ENCODE data around the gene CCR5. TPM values are rescaled to one million over a fixed set of nuclear protein-coding genes. Genes with fewer than 3 reads are reported as not detected.

The CCR5 gene
- total RNA-seq, 2 donors from 2014 or later = 0.57 to 1.9 TPM

DNA sequence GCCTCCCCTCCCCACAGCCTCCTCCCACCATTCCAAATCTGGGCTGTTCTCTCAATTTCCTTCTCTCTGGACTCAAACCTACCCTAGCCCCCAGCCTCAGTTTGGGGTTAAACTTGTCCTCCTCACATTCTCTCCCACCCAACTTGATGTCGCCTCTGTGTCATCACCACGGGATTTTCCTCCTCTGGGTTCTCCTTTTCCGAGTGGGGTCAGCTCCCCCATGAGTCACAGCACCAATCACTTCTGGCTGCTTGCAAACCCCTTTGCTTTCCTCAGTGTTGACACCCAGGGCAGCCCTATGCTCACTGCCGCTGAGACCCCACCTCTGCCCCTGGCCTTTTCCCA is 35.7 kb downstream of the CCR5 start:
- H3K4me1 ChIP-seq = peaks cover 3% of the 10 kb centered on the region
- no peak overlapping the region for H3K4me3 ChIP-seq

DNA sequence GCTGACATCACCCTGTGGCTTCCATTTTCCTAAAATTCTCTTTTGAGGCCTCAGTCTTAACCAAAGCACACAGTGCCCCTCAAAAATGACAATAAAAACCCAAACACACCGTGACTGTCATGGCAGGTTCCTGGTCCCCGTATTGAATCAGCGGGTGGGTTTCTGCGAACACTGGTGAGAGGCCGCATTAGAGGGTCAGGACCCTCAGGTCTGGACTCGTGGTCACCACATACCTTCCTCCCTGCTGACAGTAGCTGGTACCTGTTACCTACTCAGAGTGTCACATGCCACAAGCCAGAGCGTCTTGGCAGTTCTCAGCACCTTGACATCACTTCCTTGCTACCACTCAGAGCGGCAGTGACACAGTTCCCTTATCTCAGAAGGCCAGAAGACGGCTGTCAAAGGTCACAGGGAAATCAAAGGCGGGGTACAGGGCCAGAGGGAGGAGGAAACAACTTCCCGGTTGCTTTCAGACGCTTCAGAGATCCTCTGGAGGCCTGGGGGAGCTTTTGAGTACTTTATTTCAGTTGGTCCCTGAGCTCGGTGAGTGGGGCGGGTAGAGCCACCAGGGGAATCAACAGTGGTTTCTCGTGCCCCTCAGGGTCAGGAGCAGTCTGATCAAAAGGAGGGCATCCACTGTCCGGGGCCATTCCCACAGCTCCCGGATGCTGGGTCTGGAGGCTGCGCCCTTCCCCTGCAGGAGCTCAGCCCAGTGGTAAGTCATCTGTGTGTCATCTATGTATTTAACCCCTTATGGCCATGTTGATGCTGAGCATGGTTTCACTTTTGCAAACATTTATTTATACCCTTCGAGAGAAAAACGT is 36.3 kb downstream of the CCR5 start, which contains the start of the genes CCR5AS and CCRL2:
TSS of gene CCR5AS (minus strand) at position 279 of the 824 bp plus-strand sequence.
TSS of gene CCRL2 (plus strand) at position 472 of the 824 bp plus-strand sequence. CDS start 821 bp downstream, outside the sequence.
- no peaks in the 10 kb centered on the region for H3K27me3 ChIP-seq
- peak; percentile 91 for DNase-seq
- TF ChIP-seq CTCF (IDR thresholded peaks at IDR 0.05) = no peak
- peak within 1 kb of the TSS; percentile 54 to 82 for H3K9ac ChIP-seq (ENCODE audit: low read depth in 2 of 2, low read length in 2 of 2)
- peak within 1 kb of the TSS; percentile 88 for H3K27ac ChIP-seq
- peak within 1 kb of the TSS; percentile 30 for H3K4me3 ChIP-seq
- no peaks in the 10 kb centered on the region for H3K9me3 ChIP-seq
- intact Hi-C loops (cut with DNase I) = no loop called here
- H3K36me3 ChIP-seq = no peaks in the 10 kb centered on the region
- H3K4me1 ChIP-seq = peaks cover 3% of the 10 kb centered on the region

More for the DNA sequence above, 35.7 kb downstream of the CCR5 start:
- intact Hi-C loops (cut with DNase I) = no loop called here
- H3K27me3 ChIP-seq = no peaks in the 10 kb centered on the region
- H3K27ac ChIP-seq = peak overlapping the region; percentile 88
- H3K9ac ChIP-seq (ENCODE audit: low read depth in 2 of 2, low read length in 2 of 2) = peak overlapping the region; percentile 38 to 82
- no peak for TF ChIP-seq CTCF (IDR thresholded peaks at IDR 0.05)
- no peaks in the 10 kb centered on the region for H3K36me3 ChIP-seq
- no peak for DNase-seq
- no peaks in the 10 kb centered on the region for H3K9me3 ChIP-seq

DNA sequence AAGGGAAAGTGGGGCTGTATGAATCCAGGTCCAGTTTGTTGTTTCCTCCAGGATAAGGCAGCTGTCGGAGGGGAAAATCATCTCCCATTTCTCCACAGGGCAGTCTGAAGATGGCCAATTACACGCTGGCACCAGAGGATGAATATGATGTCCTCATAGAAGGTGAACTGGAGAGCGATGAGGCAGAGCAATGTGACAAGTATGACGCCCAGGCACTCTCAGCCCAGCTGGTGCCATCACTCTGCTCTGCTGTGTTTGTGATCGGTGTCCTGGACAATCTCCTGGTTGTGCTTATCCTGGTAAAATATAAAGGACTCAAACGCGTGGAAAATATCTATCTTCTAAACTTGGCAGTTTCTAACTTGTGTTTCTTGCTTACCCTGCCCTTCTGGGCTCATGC is 37.2 kb downstream of the CCR5 start:
- no peaks in the 10 kb centered on the region for H3K27me3 ChIP-seq
- peak overlapping the region; percentile 88 for H3K27ac ChIP-seq
- no peak for TF ChIP-seq CTCF (IDR thresholded peaks at IDR 0.05)
- H3K9me3 ChIP-seq = no peaks in the 10 kb centered on the region
- H3K4me1 ChIP-seq = peaks cover 3% of the 10 kb centered on the region
- H3K9ac ChIP-seq (ENCODE audit: low read depth in 2 of 2, low read length in 2 of 2) = peak overlapping the region in 1 of 2 donors; percentile 82
- no peak for DNase-seq
- peak overlapping the region; percentile 30 for H3K4me3 ChIP-seq
- no peaks in the 10 kb centered on the region for H3K36me3 ChIP-seq
- intact Hi-C loops (cut with DNase I) = no loop called here

- intact Hi-C loops (cut with DNase I) = no loop called here
- Histone ChIP-seq H3K36me3 (no peaks in the 10 kb centered on the region), H3K9me3 (no peaks in the 10 kb centered on the region), H3K27ac (no peak overlapping the region), H3K9ac (ENCODE audit: low read depth in 2 of 2, low read length in 2 of 2) (no peak overlapping the region), H3K27me3 (no peaks in the 10 kb centered on the region), H3K4me3 (no peak overlapping the region), H3K4me1 (peaks cover 3% of the 10 kb centered on the region)
- TF ChIP-seq CTCF (IDR thresholded peaks at IDR 0.05) = no peak
- DNase-seq = no peak
These were observed 38.1 kb downstream of the CCR5 start for GRCh38 chr3:46408853-46409252.

- intact Hi-C loops (cut with DNase I) = no loop called here
- no peak overlapping the region for H3K4me3 ChIP-seq
- no peak for DNase-seq
- H3K27ac ChIP-seq = no peak overlapping the region
- H3K9ac ChIP-seq (ENCODE audit: low read depth in 2 of 2, low read length in 2 of 2) = no peak overlapping the region
- H3K9me3 ChIP-seq = no peaks in the 10 kb centered on the region
- peaks cover 3% of the 10 kb centered on the region for H3K4me1 ChIP-seq
- no peaks in the 10 kb centered on the region for H3K27me3 ChIP-seq
- TF ChIP-seq CTCF (IDR thresholded peaks at IDR 0.05) = no peak
- H3K36me3 ChIP-seq = no peaks in the 10 kb centered on the region
These were observed 39.2 kb downstream of the CCR5 start for GRCh38 chr3:46409739-46410489.
